Calu3 (cell line): ENCODE results near the gene CKS1B. TPM values are rescaled to one million over a fixed set of nuclear protein-coding genes. Genes with fewer than 3 reads are reported as not detected.

Source experiments
- Bru-seq: library from RNA; stranded (reverse); fragments of 400-500 nt; gene quantifications from one replicate; lab custom pipeline; 2021; lab: Mats Ljungman, UMichigan
- BruChase-seq, 2 experiments: library from RNA; stranded (reverse); fragments of 400-500 nt; gene quantifications; one replicate each; lab custom pipeline; 2021; lab: Mats Ljungman, UMichigan
- BruUV-seq: library from RNA; stranded (reverse); fragments of 400-500 nt; replicated peaks from 2 replicates; lab custom pipeline; 2021; lab: Mats Ljungman, UMichigan
- CTCF ChIA-PET: fragments of 300-600 bp; sonication (Branson Sonifier 250); formaldehyde crosslinking; loops from one replicate; lab custom pipeline; 2022; ENCODE audit warnings: antibody characterized with exemption; lab: Charles Lee
- DNase-seq: peaks from one replicate; pipeline ENCODE4 v3.0.0; 2022
- H3K27ac Mint-ChIP-seq: one replicate; pipeline ENCODE4 v1.8.0; 2022; ENCODE audit warnings: mixed read lengths; ENCODE audit not compliant: unreplicated experiment
- H3K27me3 Mint-ChIP-seq: one replicate; pipeline ENCODE4 v1.8.0; 2022; ENCODE audit warnings: mixed read lengths; ENCODE audit not compliant: unreplicated experiment
- H3K36me3 Mint-ChIP-seq: one replicate; pipeline ENCODE4 v1.8.0; 2022; ENCODE audit warnings: mild to moderate bottlenecking, moderate library complexity, mixed read lengths; ENCODE audit not compliant: insufficient read depth, unreplicated experiment
- H3K4me1 Mint-ChIP-seq: one replicate; pipeline ENCODE4 v1.8.0; 2022; ENCODE audit warnings: mild to moderate bottlenecking, low read depth, mixed read lengths; ENCODE audit not compliant: unreplicated experiment
- H3K4me3 Mint-ChIP-seq: one replicate; pipeline ENCODE4 v1.8.0; 2022; ENCODE audit warnings: mild to moderate bottlenecking, low read depth, moderate library complexity, mixed read lengths; ENCODE audit not compliant: unreplicated experiment
- H3K9me3 Mint-ChIP-seq: one replicate; pipeline ENCODE4 v1.8.0; 2022; ENCODE audit warnings: low read depth, mixed read lengths; ENCODE audit not compliant: unreplicated experiment
- intact Hi-C: fragments of 100-400 bp; cut with micrococcal nuclease; formaldehyde crosslinking; loops from one replicate; pipeline ENCODE4 v1.10.0; 2022; ENCODE audit not compliant: unreplicated experiment
- long read RNA-seq: library from polyadenylated mRNA; stranded (forward); transcript quantifications from one replicate; pipeline ENCODE4 v2.0.0, GENCODE V29; 2022
- total RNA-seq: library from RNA; stranded (reverse); gene quantifications from 2 replicates; pipeline ENCODE4 v1.2.3, GENCODE V29; 2022
- TF ChIP-seq, protein P1 (sequence below): fragments of 200-600 bp; IDR thresholded peaks from one replicate; pipeline ENCODE4 v1.8.0; 2022; ENCODE audit warnings: antibody characterized with exemption; ENCODE audit not compliant: unreplicated experiment

CKS1B gene
- 182 and 230 TPM in 2 replicates for total RNA-seq
- Bru-seq, nascent RNA = percentile 95 among the genes with signal in this experiment
- percentile 99 among the genes with signal in this experiment for BruChase-seq, experiment 1, labeled RNA remaining after a 6-hour chase
- percentile 96 among the genes with signal in this experiment for BruChase-seq, experiment 2, labeled RNA remaining after a 2-hour chase
- long read RNA-seq, transcript CKS1B-201 (3 exons, 759 nt) = major isoform, 394 of 679 reads
- long read RNA-seq, transcript CKS1B-204 (2 exons, 1,166 nt) = minor isoform, 253 of 679 reads
- long read RNA-seq, transcript CKS1B-203 (3 exons, 912 nt) = minor isoform, 11 of 679 reads
- long read RNA-seq, partial matches to known transcripts = 3 of 679 reads
- long read RNA-seq, other reads (novel, unspliced or antisense) = 18 of 679 reads

- H3K4me3 Mint-ChIP-seq = no peak within 1 kb of the TSS
Observed at GRCh38 chr1:154974102-154974807, at the start of gene CKS1B. Gene CKS1B (plus strand): TSS chr1:154974681. CDS start chr1:154974746, 65 bp downstream.

GRCh38 chr1:154925335-154926170 lies 48.9 kb upstream of the CKS1B start:
- CTCF ChIA-PET = no interaction called here
- intact Hi-C loops = no loop called here
- Mint-ChIP-seq H3K9me3 (no peaks in the 10 kb centered on the region), H3K4me3 (no peak overlapping the region), H3K27ac (no peak overlapping the region), H3K27me3 (no peaks in the 10 kb centered on the region), H3K4me1 (no peaks in the 10 kb centered on the region), H3K36me3 (peaks cover 17% of the 10 kb centered on the region)
- TF ChIP-seq, protein P1, sequence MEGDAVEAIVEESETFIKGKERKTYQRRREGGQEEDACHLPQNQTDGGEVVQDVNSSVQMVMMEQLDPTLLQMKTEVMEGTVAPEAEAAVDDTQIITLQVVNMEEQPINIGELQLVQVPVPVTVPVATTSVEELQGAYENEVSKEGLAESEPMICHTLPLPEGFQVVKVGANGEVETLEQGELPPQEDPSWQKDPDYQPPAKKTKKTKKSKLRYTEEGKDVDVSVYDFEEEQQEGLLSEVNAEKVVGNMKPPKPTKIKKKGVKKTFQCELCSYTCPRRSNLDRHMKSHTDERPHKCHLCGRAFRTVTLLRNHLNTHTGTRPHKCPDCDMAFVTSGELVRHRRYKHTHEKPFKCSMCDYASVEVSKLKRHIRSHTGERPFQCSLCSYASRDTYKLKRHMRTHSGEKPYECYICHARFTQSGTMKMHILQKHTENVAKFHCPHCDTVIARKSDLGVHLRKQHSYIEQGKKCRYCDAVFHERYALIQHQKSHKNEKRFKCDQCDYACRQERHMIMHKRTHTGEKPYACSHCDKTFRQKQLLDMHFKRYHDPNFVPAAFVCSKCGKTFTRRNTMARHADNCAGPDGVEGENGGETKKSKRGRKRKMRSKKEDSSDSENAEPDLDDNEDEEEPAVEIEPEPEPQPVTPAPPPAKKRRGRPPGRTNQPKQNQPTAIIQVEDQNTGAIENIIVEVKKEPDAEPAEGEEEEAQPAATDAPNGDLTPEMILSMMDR = no peak
- DNase-seq = no peak
- BruUV-seq = no TSS peak

More at GRCh38 chr1:154974102-154974807, at the start of gene CKS1B:
- DNase-seq = peak; percentile 96
- H3K36me3 Mint-ChIP-seq = peaks cover 12% of the 10 kb centered on the region
- TF ChIP-seq, protein P1 = no peak
- H3K4me1 Mint-ChIP-seq = peaks cover 33% of the 10 kb centered on the region
- no peak within 1 kb of the TSS for H3K27ac Mint-ChIP-seq
- H3K9me3 Mint-ChIP-seq = no peaks in the 10 kb centered on the region
- intact Hi-C loops = loop anchor here (1.0 to 5.0 kb wide), 2 partner anchors 27 to 88 kb away; partner anchors contain the start of gene EFNA4
- BruUV-seq = no TSS peak
- CTCF ChIA-PET = interaction anchor here (0.6 to 1.1 kb wide), 18 partner anchors 9 to 193 kb away, joined by 3 to 14 read pairs (median 4); partner anchors contain the start of genes FLAD1, PBXIP1 and ZBTB7B
- H3K27me3 Mint-ChIP-seq = no peaks in the 10 kb centered on the region

DNA sequence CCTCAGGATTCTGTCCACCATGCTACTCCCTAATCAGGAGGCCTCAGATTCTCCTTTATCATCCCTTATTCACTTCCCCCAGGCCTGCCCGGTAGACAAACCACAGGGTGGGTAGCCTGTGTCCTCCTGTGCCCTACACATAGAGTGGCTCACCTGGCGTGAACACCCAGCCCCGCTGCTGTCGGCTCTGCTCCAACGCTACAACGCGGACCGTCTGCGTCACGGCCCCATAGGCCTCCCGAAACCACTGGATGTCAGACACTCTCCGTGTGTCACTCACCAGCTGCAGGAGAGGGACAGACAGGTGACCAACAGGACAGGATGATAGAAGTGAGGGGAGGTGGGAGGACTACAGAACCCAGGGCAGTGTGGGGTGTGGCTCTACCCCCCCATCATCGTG lies 48.3 kb upstream of the CKS1B start:
- CTCF ChIA-PET = interaction anchor here (0.6 kb wide), 1 partner anchor 628 kb away, joined by 5 read pairs; no protein-coding TSS in a partner anchor
- intact Hi-C loops = no loop called here
- Mint-ChIP-seq H3K4me1 (no peaks in the 10 kb centered on the region), H3K4me3 (no peak overlapping the region), H3K27ac (no peak overlapping the region), H3K27me3 (no peaks in the 10 kb centered on the region), H3K36me3 (peaks cover 17% of the 10 kb centered on the region), H3K9me3 (no peaks in the 10 kb centered on the region)
- TF ChIP-seq, protein P1 = no peak
- no peak for DNase-seq
- BruUV-seq = no TSS peak
